H1 (cell line): ENCODE data around the gene CNTNAP1. TPM values are rescaled to one million over a fixed set of nuclear protein-coding genes. Genes with fewer than 3 reads are reported as not detected.

Experiments
- polyA plus RNA-seq, 7 experiments: library from polyadenylated mRNA; depleted of rRNA in 3 of 7; stranded (reverse) in 5 of 7; unstranded in 2 of 7; fragments of >200 nt in 5 of 7; fragments of 200-250 nt in 2 of 7; gene quantifications; 1 replicate in 5 of 7; 2 replicates in 1 of 7; 4 replicates in 1 of 7; pipeline versions ENCODE4 v1.2.1 to v1.2.3, GENCODE V29; 2011 to 2013; ENCODE audit warnings: missing spikeins in 2 of 7, mixed read lengths in 2 of 7
- total RNA-seq: library from RNA; stranded (reverse); fragmentation: NEBNext Ultra II Directional; extraction: Animal tissue kit (Norgen Biotek cat#: 25700); gene quantifications from 2 replicates; pipeline ENCODE4 v1.2.1, GENCODE V29; 2021
- TF ChIP-seq, protein P1 (sequence below): fragments of 300-600 bp; sonication (generic); IDR thresholded peaks from 2 replicates; pipeline ENCODE4 v1.7.1; 2012; ENCODE audit warnings: low read length, moderate library complexity, mild to moderate bottlenecking, inconsistent platforms; ENCODE audit not compliant: insufficient replicate concordance

The CNTNAP1 gene
- total and polyA plus RNA-seq, 2 of the 8 experiments (the other 6 are each of a cell fraction or from before 2014, with no cell fraction given) = 4.7 to 10.0 TPM

DNA sequence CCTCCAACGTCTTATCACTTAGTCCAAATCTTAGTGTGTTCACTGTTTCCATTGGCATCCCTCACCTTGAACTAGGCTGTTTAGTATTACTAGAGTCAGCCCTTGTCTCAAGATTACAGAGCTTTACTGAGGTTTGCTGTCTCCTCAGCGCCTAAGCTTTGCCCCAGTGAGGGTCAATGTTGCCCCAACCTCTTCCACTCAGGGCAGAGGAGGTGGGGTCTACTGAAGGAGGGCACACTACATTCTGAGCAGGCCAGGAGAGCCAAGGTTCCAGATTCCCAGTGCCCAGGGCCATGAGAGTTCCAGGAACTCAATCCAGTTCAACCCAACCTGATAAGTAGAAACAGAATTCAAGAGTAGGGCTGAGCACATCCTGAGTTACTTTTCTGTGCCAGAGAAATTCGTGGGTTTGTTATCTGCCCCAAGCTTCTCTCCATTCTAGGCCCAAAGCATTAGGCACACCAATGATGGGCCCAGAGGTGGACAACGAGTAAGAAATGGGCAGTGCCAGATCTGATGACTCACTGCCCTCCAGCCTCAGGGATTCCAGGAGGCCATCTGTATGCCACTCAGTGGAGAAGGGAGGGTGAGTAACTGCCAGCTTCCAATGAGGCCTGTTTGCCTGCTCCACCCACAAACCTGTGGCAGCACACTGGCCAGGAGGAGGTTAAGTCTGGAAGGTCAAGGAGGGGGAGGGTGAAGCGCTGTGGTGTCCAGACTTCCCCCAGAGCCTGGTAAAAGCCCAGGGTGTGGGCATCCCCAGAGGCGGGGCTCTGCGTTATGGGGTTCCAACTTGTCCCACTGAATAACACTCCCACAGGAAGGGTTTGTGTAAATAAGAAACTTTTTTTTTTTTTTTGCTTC lies 15.0 kb upstream of the CNTNAP1 start (continued):
- TF ChIP-seq, protein P1, sequence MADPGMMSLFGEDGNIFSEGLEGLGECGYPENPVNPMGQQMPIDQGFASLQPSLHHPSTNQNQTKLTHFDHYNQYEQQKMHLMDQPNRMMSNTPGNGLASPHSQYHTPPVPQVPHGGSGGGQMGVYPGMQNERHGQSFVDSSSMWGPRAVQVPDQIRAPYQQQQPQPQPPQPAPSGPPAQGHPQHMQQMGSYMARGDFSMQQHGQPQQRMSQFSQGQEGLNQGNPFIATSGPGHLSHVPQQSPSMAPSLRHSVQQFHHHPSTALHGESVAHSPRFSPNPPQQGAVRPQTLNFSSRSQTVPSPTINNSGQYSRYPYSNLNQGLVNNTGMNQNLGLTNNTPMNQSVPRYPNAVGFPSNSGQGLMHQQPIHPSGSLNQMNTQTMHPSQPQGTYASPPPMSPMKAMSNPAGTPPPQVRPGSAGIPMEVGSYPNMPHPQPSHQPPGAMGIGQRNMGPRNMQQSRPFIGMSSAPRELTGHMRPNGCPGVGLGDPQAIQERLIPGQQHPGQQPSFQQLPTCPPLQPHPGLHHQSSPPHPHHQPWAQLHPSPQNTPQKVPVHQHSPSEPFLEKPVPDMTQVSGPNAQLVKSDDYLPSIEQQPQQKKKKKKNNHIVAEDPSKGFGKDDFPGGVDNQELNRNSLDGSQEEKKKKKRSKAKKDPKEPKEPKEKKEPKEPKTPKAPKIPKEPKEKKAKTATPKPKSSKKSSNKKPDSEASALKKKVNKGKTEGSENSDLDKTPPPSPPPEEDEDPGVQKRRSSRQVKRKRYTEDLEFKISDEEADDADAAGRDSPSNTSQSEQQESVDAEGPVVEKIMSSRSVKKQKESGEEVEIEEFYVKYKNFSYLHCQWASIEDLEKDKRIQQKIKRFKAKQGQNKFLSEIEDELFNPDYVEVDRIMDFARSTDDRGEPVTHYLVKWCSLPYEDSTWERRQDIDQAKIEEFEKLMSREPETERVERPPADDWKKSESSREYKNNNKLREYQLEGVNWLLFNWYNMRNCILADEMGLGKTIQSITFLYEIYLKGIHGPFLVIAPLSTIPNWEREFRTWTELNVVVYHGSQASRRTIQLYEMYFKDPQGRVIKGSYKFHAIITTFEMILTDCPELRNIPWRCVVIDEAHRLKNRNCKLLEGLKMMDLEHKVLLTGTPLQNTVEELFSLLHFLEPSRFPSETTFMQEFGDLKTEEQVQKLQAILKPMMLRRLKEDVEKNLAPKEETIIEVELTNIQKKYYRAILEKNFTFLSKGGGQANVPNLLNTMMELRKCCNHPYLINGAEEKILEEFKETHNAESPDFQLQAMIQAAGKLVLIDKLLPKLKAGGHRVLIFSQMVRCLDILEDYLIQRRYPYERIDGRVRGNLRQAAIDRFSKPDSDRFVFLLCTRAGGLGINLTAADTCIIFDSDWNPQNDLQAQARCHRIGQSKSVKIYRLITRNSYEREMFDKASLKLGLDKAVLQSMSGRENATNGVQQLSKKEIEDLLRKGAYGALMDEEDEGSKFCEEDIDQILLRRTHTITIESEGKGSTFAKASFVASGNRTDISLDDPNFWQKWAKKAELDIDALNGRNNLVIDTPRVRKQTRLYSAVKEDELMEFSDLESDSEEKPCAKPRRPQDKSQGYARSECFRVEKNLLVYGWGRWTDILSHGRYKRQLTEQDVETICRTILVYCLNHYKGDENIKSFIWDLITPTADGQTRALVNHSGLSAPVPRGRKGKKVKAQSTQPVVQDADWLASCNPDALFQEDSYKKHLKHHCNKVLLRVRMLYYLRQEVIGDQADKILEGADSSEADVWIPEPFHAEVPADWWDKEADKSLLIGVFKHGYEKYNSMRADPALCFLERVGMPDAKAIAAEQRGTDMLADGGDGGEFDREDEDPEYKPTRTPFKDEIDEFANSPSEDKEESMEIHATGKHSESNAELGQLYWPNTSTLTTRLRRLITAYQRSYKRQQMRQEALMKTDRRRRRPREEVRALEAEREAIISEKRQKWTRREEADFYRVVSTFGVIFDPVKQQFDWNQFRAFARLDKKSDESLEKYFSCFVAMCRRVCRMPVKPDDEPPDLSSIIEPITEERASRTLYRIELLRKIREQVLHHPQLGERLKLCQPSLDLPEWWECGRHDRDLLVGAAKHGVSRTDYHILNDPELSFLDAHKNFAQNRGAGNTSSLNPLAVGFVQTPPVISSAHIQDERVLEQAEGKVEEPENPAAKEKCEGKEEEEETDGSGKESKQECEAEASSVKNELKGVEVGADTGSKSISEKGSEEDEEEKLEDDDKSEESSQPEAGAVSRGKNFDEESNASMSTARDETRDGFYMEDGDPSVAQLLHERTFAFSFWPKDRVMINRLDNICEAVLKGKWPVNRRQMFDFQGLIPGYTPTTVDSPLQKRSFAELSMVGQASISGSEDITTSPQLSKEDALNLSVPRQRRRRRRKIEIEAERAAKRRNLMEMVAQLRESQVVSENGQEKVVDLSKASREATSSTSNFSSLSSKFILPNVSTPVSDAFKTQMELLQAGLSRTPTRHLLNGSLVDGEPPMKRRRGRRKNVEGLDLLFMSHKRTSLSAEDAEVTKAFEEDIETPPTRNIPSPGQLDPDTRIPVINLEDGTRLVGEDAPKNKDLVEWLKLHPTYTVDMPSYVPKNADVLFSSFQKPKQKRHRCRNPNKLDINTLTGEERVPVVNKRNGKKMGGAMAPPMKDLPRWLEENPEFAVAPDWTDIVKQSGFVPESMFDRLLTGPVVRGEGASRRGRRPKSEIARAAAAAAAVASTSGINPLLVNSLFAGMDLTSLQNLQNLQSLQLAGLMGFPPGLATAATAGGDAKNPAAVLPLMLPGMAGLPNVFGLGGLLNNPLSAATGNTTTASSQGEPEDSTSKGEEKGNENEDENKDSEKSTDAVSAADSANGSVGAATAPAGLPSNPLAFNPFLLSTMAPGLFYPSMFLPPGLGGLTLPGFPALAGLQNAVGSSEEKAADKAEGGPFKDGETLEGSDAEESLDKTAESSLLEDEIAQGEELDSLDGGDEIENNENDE = no peak
- TF ChIP-seq, all 59 proteins: peak for 0
